ENCODE results near the gene SBK2. TPM values are rescaled to one million over a fixed set of nuclear protein-coding genes. Genes with fewer than 3 reads are reported as not detected.

Gene SBK2
- total and polyA plus RNA-seq, 9 of the 15 experiments (the other 6 are each of a cell fraction or from before 2014, with no cell fraction given), result not detected

GRCh38 chr19:55494172-55494761 lies 42.7 kb downstream of the SBK2 start (continued):
- TF ChIP-seq POLR2AphosphoS5 (IDR thresholded peaks at IDR 0.05; ENCODE audit: control insufficient read depth, insufficient read depth, low read depth, low read length), result no peak
- 0 out of 2 replicates have a peak, but pooled peaks have one; percentile 36 for TF ChIP-seq ATF3 (IDR thresholded peaks at IDR 0.05)
- no peak for TF ChIP-seq ATF3 (CRISPR knock-in tag; conservative IDR thresholded peaks at IDR 0.05)
- no peak for TF ChIP-seq ARID3A (IDR thresholded peaks at IDR 0.05; ENCODE audit: borderline replicate concordance, low read depth, low read length)
- TF ChIP-seq ZNF274 (IDR thresholded peaks at IDR 0.05; ENCODE audit: borderline replicate concordance, low read depth, low read length), result no peak
- TF ChIP-seq ZC3H11A (IDR thresholded peaks at IDR 0.05; ENCODE audit: low read depth, low read length), result no peak
- no peak for TF ChIP-seq BHLHE40 (IDR thresholded peaks at IDR 0.05; ENCODE audit: low read length)
- TF ChIP-seq TAL1 (IDR thresholded peaks at IDR 0.05), result no peak
- no peak for TF ChIP-seq COPS2 (conservative IDR thresholded peaks at IDR 0.05)
- TF ChIP-seq ZNF695 (CRISPR knock-in tag; IDR thresholded peaks at IDR 0.05), result no peak
- no peak for TF ChIP-seq HMBOX1 (IDR thresholded peaks at IDR 0.05)
- TF ChIP-seq POLR2B (IDR thresholded peaks at IDR 0.05; ENCODE audit: low read depth, partially characterized antibody), result no peak
- no peak for TF ChIP-seq ATF1 (CRISPR knock-in tag; IDR thresholded peaks at IDR 0.05)
- TF ChIP-seq ATF1 (tag; IDR thresholded peaks at IDR 0.05), result peak; percentile 77
- TF ChIP-seq ZFP91 (CRISPR knock-in tag; IDR thresholded peaks at IDR 0.05), result no peak
- TF ChIP-seq MAFK (IDR thresholded peaks at IDR 0.05; ENCODE audit: low read length), result 0 out of 2 replicates have a peak, but pooled peaks have one; percentile 5
- TF ChIP-seq SUPT5H (IDR thresholded peaks at IDR 0.05), result no peak
- TF ChIP-seq TRIM24 (IDR thresholded peaks at IDR 0.05), result no peak
- no peak for TF ChIP-seq KHSRP (IDR thresholded peaks at IDR 0.05)
- TF ChIP-seq TFAP4 (CRISPR knock-in tag; IDR thresholded peaks at IDR 0.05; ENCODE audit: borderline replicate concordance), result peak; percentile 69; the same call in 1 of the 2 replicates
- no peak for TF ChIP-seq TGIF2 (CRISPR knock-in tag; IDR thresholded peaks at IDR 0.05)
- TF ChIP-seq NR4A1 (CRISPR knock-in tag; IDR thresholded peaks at IDR 0.05), result no peak
- no peak for TF ChIP-seq NR4A1 (tag; IDR thresholded peaks at IDR 0.05)
- TF ChIP-seq THRAP3 (IDR thresholded peaks at IDR 0.05; ENCODE audit: borderline replicate concordance), result no peak
